H1 (cell line): ENCODE data around the gene ACO1. TPM values are rescaled to one million over a fixed set of nuclear protein-coding genes. Genes with fewer than 3 reads are reported as not detected.

Experiments
- CHD7 ChIP-seq: fragments of 300-600 bp; sonication (generic); IDR thresholded peaks from 2 replicates; pipeline ENCODE4 v1.7.1; 2012; ENCODE audit warnings: low read length, moderate library complexity, mild to moderate bottlenecking, inconsistent platforms; ENCODE audit not compliant: insufficient replicate concordance
- E2F6 ChIP-seq: IDR thresholded peaks from 2 replicates; pipeline ENCODE4 v1.6.1; 2012; ENCODE audit warnings: inconsistent platforms
- KDM4A ChIP-seq: IDR thresholded peaks from one replicate; pipeline ENCODE4 v1.7.1; 2012; ENCODE audit warnings: low read depth, mild to moderate bottlenecking, moderate library complexity, low read length, inconsistent platforms; ENCODE audit not compliant: severe bottlenecking
- SP1 ChIP-seq: IDR thresholded peaks from 2 replicates; pipeline ENCODE4 v1.6.1; 2011; ENCODE audit warnings: low read depth, low read length
- SUZ12 ChIP-seq: fragments of 200-600 bp; sonication (generic); IDR thresholded peaks from 2 replicates; pipeline ENCODE4 v1.6.1; 2012; ENCODE audit warnings: mild to moderate bottlenecking, inconsistent platforms, low read length, moderate library complexity, mixed read lengths
- polyA plus RNA-seq, 7 experiments: library from polyadenylated mRNA; depleted of rRNA in 3 of 7; stranded (reverse) in 5 of 7; unstranded in 2 of 7; fragments of >200 nt in 5 of 7; fragments of 200-250 nt in 2 of 7; gene quantifications; 1 replicate in 5 of 7; 2 replicates in 1 of 7; 4 replicates in 1 of 7; pipeline versions ENCODE4 v1.2.1 to v1.2.3, GENCODE V29; 2011 to 2013; ENCODE audit warnings: missing spikeins in 2 of 7, mixed read lengths in 2 of 7
- total RNA-seq: library from RNA; stranded (reverse); fragmentation: NEBNext Ultra II Directional; extraction: Animal tissue kit (Norgen Biotek cat#: 25700); gene quantifications from 2 replicates; pipeline ENCODE4 v1.2.1, GENCODE V29; 2021

The ACO1 gene
- total and polyA plus RNA-seq, 2 of the 8 experiments (the other 6 are each of a cell fraction or from before 2014, with no cell fraction given): 39.3 to 49.8 TPM

GRCh38 chr9:32387256-32387655 lies 2.8 kb downstream of the ACO1 start (continued):
- no peak for TF ChIP-seq CHD7
- TF ChIP-seq E2F6: no peak
- no peak for TF ChIP-seq KDM4A
- no peak for TF ChIP-seq SUZ12
- no peak for TF ChIP-seq SP1
